ENCODE results near the gene S100P. TPM values are rescaled to one million over a fixed set of nuclear protein-coding genes. Genes with fewer than 3 reads are reported as not detected.
"Not testable (repeated sequence)": the region's sequence is repeated elsewhere in the genome, so short reads cannot be mapped to it uniquely, and the experiment has no call there.

The S100P gene
- total RNA-seq: 100 to 1,000 TPM in 1 of 3 donors, 10 to 100 TPM in 2; 15.7 to 189 (median 70.4) TPM
- long read RNA-seq, donor 1, partial matches to known transcripts: 0 of 1 reads
- long read RNA-seq, donor 1, other reads (novel, unspliced or antisense): 0 of 1 reads
- long read RNA-seq, donor 2, transcript S100P-201 (2 exons, 1,279 nt): major isoform, 67 of 69 reads
- long read RNA-seq, donor 2, partial matches to known transcripts: 0 of 69 reads
- long read RNA-seq, donor 2, other reads (novel, unspliced or antisense): 2 of 69 reads

- Histone ChIP-seq H3K4me3 (no peak within 1 kb of the TSS), H3K9me3 (no peaks in the 10 kb centered on the region), H3K4me1 (ENCODE audit: low read depth) (peaks cover 36% of the 10 kb centered on the region), H3K36me3 (ENCODE audit: low read depth) (no peaks in the 10 kb centered on the region)
- peak; percentile 58 for ATAC-seq
- intact Hi-C loops (cut with DNase I, micrococcal nuclease): no loop called here
- TF ChIP-seq CTCF (IDR thresholded peaks at IDR 0.05): no peak
- DNase-seq: peak; percentile 48 to 65 (median 53)
These were observed at the start of gene S100P for GRCh38 chr4:6693231-6694176. Gene S100P, plus strand, starts transcription at chr4:6693878. Its CDS starts 55 bp downstream, at chr4:6693933.

GRCh38 chr4:6644792-6645530 is 48.7 kb upstream of the S100P start:
- no peak overlapping the region for H3K4me3 ChIP-seq
- H3K4me1 ChIP-seq (ENCODE audit: low read depth): peaks cover 17% of the 10 kb centered on the region
- no peaks in the 10 kb centered on the region for H3K9me3 ChIP-seq
- DNase-seq: no peak
- no peaks in the 10 kb centered on the region for H3K36me3 ChIP-seq (ENCODE audit: low read depth)
- intact Hi-C loops (cut with DNase I, micrococcal nuclease): no loop called here
- no peak for TF ChIP-seq CTCF (IDR thresholded peaks at IDR 0.05)
- ATAC-seq: no peak

DNA sequence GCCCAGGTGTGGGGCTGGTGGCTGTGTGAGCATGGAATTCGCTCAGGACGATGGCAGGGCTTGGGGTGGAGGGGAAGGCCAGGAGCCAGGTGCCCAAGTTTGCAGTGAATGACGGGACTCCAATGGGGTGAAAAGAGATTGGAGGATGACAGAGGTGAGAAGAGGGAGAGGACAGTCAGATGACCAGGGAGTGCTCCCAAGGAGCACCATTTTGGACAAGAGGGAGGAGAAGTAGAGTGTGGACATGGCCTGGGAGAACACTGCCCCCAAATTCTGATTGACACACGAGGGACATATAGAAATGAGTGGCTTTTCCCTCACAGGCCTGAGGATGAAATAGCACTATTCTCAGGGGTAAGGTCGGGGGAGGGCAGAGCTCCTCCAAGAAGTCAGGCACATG is 46.5 kb upstream of the S100P start:
- ATAC-seq: no peak
- peaks cover 11% of the 10 kb centered on the region for H3K4me1 ChIP-seq (ENCODE audit: low read depth)
- no peak for DNase-seq
- intact Hi-C loops (cut with DNase I, micrococcal nuclease): no loop called here
- no peak for TF ChIP-seq CTCF (IDR thresholded peaks at IDR 0.05)
- no peaks in the 10 kb centered on the region for H3K9me3 ChIP-seq
- H3K36me3 ChIP-seq (ENCODE audit: low read depth): no peaks in the 10 kb centered on the region
- H3K4me3 ChIP-seq: no peak overlapping the region

GRCh38 chr4:6647582-6648230 is 46.0 kb upstream of the S100P start:
- TF ChIP-seq CTCF (IDR thresholded peaks at IDR 0.05): no peak
- Histone ChIP-seq H3K4me1 (ENCODE audit: low read depth) (peaks cover 6% of the 10 kb centered on the region), H3K36me3 (ENCODE audit: low read depth) (no peaks in the 10 kb centered on the region), H3K9me3 (no peaks in the 10 kb centered on the region), H3K4me3 (no peak overlapping the region)
- ATAC-seq (no peak), DNase-seq (no peak)
- intact Hi-C loops (cut with DNase I, micrococcal nuclease): no loop called here

DNA sequence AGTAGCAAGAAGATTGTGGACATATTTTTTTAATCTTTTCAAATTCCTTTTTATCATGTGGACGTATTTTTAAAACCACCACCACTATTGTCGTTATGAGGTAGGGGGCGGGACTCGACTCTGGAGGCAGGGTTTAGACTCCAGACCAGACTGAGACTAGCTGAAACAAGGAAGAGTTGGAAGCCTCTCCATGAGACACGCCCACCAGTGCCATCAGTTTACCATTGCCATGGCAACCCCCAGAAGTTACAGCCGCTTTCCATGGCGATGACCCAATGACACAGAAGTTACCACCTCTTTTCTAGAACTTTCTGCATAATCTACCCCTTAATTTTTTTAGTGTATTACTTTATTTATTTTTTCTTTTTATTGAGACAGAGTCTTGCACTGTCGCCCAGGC is 44.5 kb upstream of the S100P start:
- Histone ChIP-seq H3K9me3 (no peaks in the 10 kb centered on the region), H3K4me1 (ENCODE audit: low read depth) (no peaks in the 10 kb centered on the region), H3K36me3 (ENCODE audit: low read depth) (no peaks in the 10 kb centered on the region), H3K4me3 (no peak overlapping the region)
- no peak for TF ChIP-seq CTCF (IDR thresholded peaks at IDR 0.05)
- intact Hi-C loops (cut with DNase I, micrococcal nuclease): no loop called here
- no peak for DNase-seq
- no peak for ATAC-seq

GRCh38 chr4:6654211-6654610 is 39.5 kb upstream of the S100P start:
- H3K36me3 ChIP-seq (ENCODE audit: low read depth); H3K4me1 ChIP-seq (ENCODE audit: low read depth); intact Hi-C loops (cut with DNase I, micrococcal nuclease); DNase-seq; ATAC-seq; H3K4me3 ChIP-seq; H3K9me3 ChIP-seq: not testable (repeated sequence)

- H3K36me3 ChIP-seq (ENCODE audit: low read depth); DNase-seq; H3K4me1 ChIP-seq (ENCODE audit: low read depth); intact Hi-C loops (cut with DNase I, micrococcal nuclease); H3K9me3 ChIP-seq; ATAC-seq; H3K4me3 ChIP-seq: not testable (repeated sequence)
These were observed 38.4 kb upstream of the S100P start for GRCh38 chr4:6655291-6655690.
